HEK293 (cell line): Measurements from ENCODE around the gene TCP11.

Experiments
- BCL11A ChIP-seq: fragments of 450-650 bp; formaldehyde crosslinking; IDR thresholded peaks from 2 replicates; pipeline ENCODE4 v1.5.1; 2016; ENCODE audit warnings: low read depth, missing biosample characterization, missing genetic modification characterization
- YY1 ChIP-seq: fragments of 450-650 bp; formaldehyde crosslinking; IDR thresholded peaks from 2 replicates; pipeline ENCODE4 v1.5.1; 2018; ENCODE audit warnings: missing biosample characterization, missing genetic modification characterization
- ZFP3 ChIP-seq: fragments of 450-650 bp; formaldehyde crosslinking; IDR thresholded peaks from 2 replicates; pipeline ENCODE4 v1.5.1; 2016; ENCODE audit warnings: low read depth, missing biosample characterization, missing genetic modification characterization
- ZNF2 ChIP-seq: fragments of 450-650 bp; formaldehyde crosslinking; IDR thresholded peaks from 2 replicates; pipeline ENCODE4 v1.5.1; 2016; ENCODE audit warnings: missing biosample characterization, missing genetic modification characterization
- ZNF335 ChIP-seq: fragments of 450-650 bp; formaldehyde crosslinking; conservative IDR thresholded peaks from 2 replicates; pipeline ENCODE4 v1.5.1; 2016; ENCODE audit warnings: missing biosample characterization, missing genetic modification characterization
- ZNF473 ChIP-seq: fragments of 450-650 bp; formaldehyde crosslinking; IDR thresholded peaks from 2 replicates; pipeline ENCODE4 v1.5.1; 2017; ENCODE audit warnings: missing biosample characterization, missing genetic modification characterization
- ZNF549 ChIP-seq: fragments of 450-650 bp; IDR thresholded peaks from 2 replicates; pipeline ENCODE4 v1.5.1; 2018; ENCODE audit warnings: missing biosample characterization, missing genetic modification characterization, mild to moderate bottlenecking, inconsistent platforms, moderate library complexity
- TF ChIP-seq, protein P1 (sequence below): fragments of 450-650 bp; formaldehyde crosslinking; IDR thresholded peaks from 2 replicates; pipeline ENCODE4 v1.5.1; 2016; ENCODE audit warnings: missing biosample characterization, missing genetic modification characterization
- TF ChIP-seq, protein P2 (sequence below): fragments of 450-650 bp; formaldehyde crosslinking; IDR thresholded peaks from 2 replicates; pipeline ENCODE4 v1.5.1; 2016; ENCODE audit warnings: missing biosample characterization, missing genetic modification characterization

DNA sequence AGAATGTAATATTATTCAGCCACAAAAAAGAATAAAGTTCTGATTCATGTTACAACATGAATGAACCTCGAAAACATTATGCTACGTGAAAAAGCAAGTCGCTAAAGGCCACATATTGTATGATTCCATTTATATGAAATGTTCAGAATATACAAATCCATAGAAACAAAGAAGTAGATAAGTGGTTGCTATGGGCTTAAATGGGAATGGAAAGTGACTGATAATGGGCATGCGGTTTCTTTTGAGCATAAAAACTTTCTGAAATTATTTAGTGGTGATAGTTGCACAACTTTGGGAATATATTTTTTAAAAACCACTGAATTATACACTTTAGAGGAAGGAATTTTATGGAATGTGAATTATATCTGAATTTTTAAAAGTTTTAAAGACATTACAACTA lies 33.4 kb upstream of the TCP11 start:
- TF ChIP-seq ZNF473 (tag by site-specific recombination), result no peak
- TF ChIP-seq, protein P1, sequence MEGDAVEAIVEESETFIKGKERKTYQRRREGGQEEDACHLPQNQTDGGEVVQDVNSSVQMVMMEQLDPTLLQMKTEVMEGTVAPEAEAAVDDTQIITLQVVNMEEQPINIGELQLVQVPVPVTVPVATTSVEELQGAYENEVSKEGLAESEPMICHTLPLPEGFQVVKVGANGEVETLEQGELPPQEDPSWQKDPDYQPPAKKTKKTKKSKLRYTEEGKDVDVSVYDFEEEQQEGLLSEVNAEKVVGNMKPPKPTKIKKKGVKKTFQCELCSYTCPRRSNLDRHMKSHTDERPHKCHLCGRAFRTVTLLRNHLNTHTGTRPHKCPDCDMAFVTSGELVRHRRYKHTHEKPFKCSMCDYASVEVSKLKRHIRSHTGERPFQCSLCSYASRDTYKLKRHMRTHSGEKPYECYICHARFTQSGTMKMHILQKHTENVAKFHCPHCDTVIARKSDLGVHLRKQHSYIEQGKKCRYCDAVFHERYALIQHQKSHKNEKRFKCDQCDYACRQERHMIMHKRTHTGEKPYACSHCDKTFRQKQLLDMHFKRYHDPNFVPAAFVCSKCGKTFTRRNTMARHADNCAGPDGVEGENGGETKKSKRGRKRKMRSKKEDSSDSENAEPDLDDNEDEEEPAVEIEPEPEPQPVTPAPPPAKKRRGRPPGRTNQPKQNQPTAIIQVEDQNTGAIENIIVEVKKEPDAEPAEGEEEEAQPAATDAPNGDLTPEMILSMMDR (tag by site-specific recombination), result no peak
- no peak for TF ChIP-seq ZNF549 (tag by site-specific recombination)
- TF ChIP-seq ZFP3 (tag by site-specific recombination), result no peak
- TF ChIP-seq ZNF2 (tag by site-specific recombination), result no peak
- TF ChIP-seq BCL11A, result no peak
- no peak for TF ChIP-seq YY1
- TF ChIP-seq, protein P2, sequence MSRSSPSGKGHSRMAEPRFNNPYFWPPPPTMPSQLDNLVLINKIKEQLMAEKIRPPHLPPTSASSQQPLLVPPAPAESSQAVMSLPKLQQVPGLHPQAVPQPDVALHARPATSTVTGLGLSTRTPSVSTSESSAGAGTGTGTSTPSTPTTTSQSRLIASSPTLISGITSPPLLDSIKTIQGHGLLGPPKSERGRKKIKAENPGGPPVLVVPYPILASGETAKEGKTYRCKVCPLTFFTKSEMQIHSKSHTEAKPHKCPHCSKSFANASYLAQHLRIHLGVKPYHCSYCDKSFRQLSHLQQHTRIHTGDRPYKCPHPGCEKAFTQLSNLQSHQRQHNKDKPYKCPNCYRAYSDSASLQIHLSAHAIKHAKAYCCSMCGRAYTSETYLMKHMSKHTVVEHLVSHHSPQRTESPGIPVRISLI, result no peak
- no peak for TF ChIP-seq ZNF335 (tag by site-specific recombination)
